Upper lobe of left lung (tissue), 6 donors: ENCODE measurements around the gene SEC16A. TPM values are rescaled to one million over a fixed set of nuclear protein-coding genes. Genes with fewer than 3 reads are reported as not detected.

Source experiments
- small RNA-seq, 4 donors: library from RNA; depleted of rRNA; stranded (forward); fragments of <200 nt; gene quantifications; one replicate each; pipeline ENCODE3, GENCODE V24; 2016
- total RNA-seq, 6 donors: library from RNA; depleted of rRNA in 4 of 6; stranded (reverse); fragments of >200 nt in 4 of 6; gene quantifications; one replicate each; pipeline versions ENCODE4 v1.1.0 to v1.2.1, GENCODE V29; 2016 to 2021
- donor health status: DM: no; HTN: no; CAD: no; lungs with moderate emphysema.
- donor health status: DM: no; HTN: yes; CAD: no; lungs with severe emphysema.

SEC16A gene
- total RNA-seq, 6 donors from 2014 or later = 64.1 to 89.1 (median 72.1) TPM

Small RNAs within 50 kb of the gene (small RNA-seq; reads per million reads assigned to genes)
- gene MIR4673 = 0 reads per million in 4 donors

Other genes starting within 250 kb of the SEC16A start
- 10 to 100 TPM in 3 of 6 donors, 1 to 10 TPM in 3; 6.9 to 14.8 (median 10.1) TPM for gene QSOX2, start 237.2 kb downstream of the SEC16A start, total RNA-seq
- 10 to 100 TPM in 3 of 6 donors, 1 to 10 TPM in 2, under 1 TPM in 1; 0.17 to 22.3 (median 10.0) TPM for gene CCDC187, start 178.9 kb downstream of the SEC16A start, total RNA-seq
- 10 to 100 TPM; 10.0 to 78.6 (median 24.2) TPM for gene GPSM1, start 155.5 kb downstream of the SEC16A start, total RNA-seq
- 10 to 100 TPM in 5 of 6 donors, 1 to 10 TPM in 1; 5.2 to 35.9 (median 19.4) TPM for gene DNLZ, start 119.3 kb downstream of the SEC16A start, total RNA-seq
- 10 to 100 TPM in 5 of 6 donors, 1 to 10 TPM in 1; 3.5 to 30.4 (median 16.8) TPM for gene CARD9, start 109.4 kb downstream of the SEC16A start, total RNA-seq
- 10 to 100 TPM in 3 of 6 donors, 1 to 10 TPM in 3; 7.8 to 35.6 (median 13.2) TPM for gene SNAPC4, start 82.9 kb downstream of the SEC16A start, total RNA-seq
- 100 to 1,000 TPM in 1 of 6 donors, 10 to 100 TPM in 5; 29.6 to 128 (median 40.0) TPM for gene ENTR1, start 72.4 kb downstream of the SEC16A start, total RNA-seq
- gene PMPCA, start 72.4 kb downstream of the SEC16A start, total RNA-seq = 10 to 100 TPM; 30.4 to 48.2 (median 41.0) TPM
- 10 to 100 TPM in 5 of 6 donors, 1 to 10 TPM in 1; 9.1 to 43.0 (median 14.1) TPM for gene INPP5E, start 43.2 kb downstream of the SEC16A start, total RNA-seq
- gene NOTCH1, start 63.0 kb upstream of the SEC16A start, total RNA-seq = 100 to 1,000 TPM in 4 of 6 donors, 10 to 100 TPM in 2; 49.6 to 175 (median 110) TPM
- gene EGFL7, start 179.9 kb upstream of the SEC16A start, total RNA-seq = 100 to 1,000 TPM in 5 of 6 donors, 10 to 100 TPM in 1; 77.9 to 321 (median 165) TPM
- gene AGPAT2, start 204.4 kb upstream of the SEC16A start, total RNA-seq = 100 to 1,000 TPM in 5 of 6 donors, 10 to 100 TPM in 1; 70.2 to 242 (median 140) TPM
- 10 to 100 TPM in 5 of 6 donors, 1 to 10 TPM in 1; 9.7 to 24.1 (median 17.0) TPM for gene DIPK1B, start 229.5 kb upstream of the SEC16A start, total RNA-seq